ENCODE measurements around the gene MRPL45.

DNA sequence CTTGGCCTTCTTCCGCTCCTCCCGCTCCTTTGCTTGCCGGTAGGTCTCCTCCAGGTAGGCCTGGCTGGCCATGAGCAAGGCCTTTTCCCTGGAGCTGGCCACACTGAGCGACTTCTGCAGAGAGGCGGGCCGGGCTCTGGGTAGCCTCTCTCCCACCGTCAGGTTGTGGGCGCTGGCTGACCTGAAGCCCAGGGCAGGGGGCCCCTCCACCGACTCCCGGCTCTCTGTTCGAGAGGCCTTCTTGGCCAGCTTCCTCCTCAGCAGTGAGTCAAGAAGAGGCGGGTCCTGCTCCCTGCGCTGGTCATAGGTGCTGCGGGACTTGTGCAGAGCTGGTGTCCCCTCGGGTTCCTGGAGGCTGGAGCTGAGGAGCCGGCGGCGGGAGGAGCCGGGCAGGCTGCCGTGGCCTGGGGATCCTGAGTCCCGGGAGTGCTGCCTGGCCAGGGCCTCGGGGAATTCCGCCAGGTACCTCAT, 34.0 kb downstream of the MRPL45 start:
- TF ChIP-seq JUND (IDR thresholded peaks at IDR 0.05) = no peak
- no peak for TF ChIP-seq CHD2 (IDR thresholded peaks at IDR 0.05; ENCODE audit: low read length, partially characterized antibody)
- TF ChIP-seq POLR2AphosphoS5 (IDR thresholded peaks at IDR 0.05; ENCODE audit: low read depth, low read length) = no peak
- TF ChIP-seq TCF12 (IDR thresholded peaks at IDR 0.05) = no peak
- no peak for TF ChIP-seq CTCF (IDR thresholded peaks at IDR 0.05)
- no peak for TF ChIP-seq REST (IDR thresholded peaks at IDR 0.05; ENCODE audit: low read depth, low read length)
- TF ChIP-seq RFX5 (IDR thresholded peaks at IDR 0.05; ENCODE audit: low read length) = no peak
- no peak for TF ChIP-seq MXI1 (IDR thresholded peaks at IDR 0.05; ENCODE audit: low read depth, low read length)
- TF ChIP-seq NFIC (IDR thresholded peaks at IDR 0.05; ENCODE audit: borderline replicate concordance) = no peak

All from SK-N-SH (cell line).